ENCODE data around the gene FSTL1.

Gene FSTL1

DNA sequence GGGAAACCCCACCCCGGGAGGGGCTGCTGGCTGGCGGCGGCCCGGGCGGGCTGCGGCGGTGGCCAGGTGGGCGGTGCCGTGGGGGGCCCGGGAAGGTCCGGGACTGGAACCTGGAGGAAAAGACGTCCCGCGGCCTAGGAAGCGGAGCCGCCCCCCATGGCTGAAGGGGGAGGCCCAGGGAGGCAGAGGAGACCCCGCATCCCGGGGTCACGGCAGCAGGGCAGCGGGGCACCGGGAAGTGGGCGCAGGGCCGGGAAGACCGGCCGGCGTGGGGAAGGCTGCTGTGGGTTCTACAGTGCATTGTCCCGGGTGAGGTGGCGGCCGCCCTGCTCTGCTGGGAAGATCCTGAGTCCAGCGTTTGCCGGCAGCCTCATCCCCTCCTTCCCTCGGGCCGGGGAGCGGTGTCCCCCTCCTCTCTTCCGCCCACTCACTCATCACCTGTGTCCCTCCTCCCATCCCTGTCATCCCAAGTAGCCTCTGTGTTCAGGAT lies 525 bp upstream of the FSTL1 start:
- TF ChIP-seq, protein P1, sequence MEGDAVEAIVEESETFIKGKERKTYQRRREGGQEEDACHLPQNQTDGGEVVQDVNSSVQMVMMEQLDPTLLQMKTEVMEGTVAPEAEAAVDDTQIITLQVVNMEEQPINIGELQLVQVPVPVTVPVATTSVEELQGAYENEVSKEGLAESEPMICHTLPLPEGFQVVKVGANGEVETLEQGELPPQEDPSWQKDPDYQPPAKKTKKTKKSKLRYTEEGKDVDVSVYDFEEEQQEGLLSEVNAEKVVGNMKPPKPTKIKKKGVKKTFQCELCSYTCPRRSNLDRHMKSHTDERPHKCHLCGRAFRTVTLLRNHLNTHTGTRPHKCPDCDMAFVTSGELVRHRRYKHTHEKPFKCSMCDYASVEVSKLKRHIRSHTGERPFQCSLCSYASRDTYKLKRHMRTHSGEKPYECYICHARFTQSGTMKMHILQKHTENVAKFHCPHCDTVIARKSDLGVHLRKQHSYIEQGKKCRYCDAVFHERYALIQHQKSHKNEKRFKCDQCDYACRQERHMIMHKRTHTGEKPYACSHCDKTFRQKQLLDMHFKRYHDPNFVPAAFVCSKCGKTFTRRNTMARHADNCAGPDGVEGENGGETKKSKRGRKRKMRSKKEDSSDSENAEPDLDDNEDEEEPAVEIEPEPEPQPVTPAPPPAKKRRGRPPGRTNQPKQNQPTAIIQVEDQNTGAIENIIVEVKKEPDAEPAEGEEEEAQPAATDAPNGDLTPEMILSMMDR (IDR thresholded peaks at IDR 0.05; ENCODE audit: control extremely low read depth, extremely low read depth, low read depth, missing control alignments): no peak
- POLR2A ChIA-PET: no interaction called here
- no peak for DNase-seq (ENCODE audit: extremely low spot score)
- CTCF ChIA-PET: no interaction called here

DNA sequence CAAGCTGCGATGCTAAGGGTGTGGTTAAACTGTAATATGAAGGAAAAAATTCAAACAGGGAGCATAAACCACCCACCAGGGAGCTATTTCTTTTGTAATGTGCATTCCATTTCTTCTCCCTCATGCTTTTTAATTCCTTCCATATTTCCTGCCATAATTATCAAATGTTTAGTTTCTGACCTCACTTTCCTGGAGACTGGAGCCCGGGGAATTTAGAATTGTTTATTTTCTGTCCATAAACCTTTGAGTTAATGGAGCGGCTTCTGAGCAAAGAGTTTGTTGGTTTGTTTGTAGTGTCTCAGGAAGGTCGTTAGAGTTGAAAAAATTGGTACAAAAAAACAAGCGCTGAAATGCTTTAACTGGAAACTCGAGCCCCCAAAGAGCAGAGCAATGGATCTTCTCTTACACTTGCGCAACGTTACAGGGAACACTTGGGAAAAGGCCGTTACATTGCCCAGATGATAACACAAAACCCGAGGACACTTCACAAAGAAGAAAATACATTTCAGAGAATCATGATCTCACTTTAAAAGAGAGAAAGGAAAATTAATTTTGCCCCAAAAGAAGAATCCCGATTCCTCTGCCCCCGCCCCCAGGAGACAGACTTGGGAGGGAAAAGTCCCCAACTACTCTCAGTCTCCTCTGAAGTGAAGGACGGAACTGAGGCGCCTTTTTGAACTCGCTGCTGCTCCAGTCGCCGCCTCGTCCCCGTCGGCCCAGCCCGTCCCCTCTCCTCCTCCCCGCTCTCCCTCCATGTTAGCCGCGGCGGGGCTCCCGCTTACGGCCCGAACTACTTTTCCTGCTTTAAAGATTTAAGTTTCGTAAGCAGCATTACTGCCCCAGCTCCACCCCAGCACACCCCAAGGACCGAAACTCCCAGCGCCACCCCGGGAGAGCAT lies 842 bp downstream of the FSTL1 start:
- no peak for DNase-seq (ENCODE audit: extremely low spot score)
- TF ChIP-seq, protein P1 (IDR thresholded peaks at IDR 0.05; ENCODE audit: control extremely low read depth, extremely low read depth, low read depth, missing control alignments): no peak
- CTCF ChIA-PET: interaction anchor here (1.2 kb wide), 2 partner anchors 8 to 13 kb away, joined by 3 read pairs; no protein-coding TSS in a partner anchor
- POLR2A ChIA-PET: no interaction called here

DNA sequence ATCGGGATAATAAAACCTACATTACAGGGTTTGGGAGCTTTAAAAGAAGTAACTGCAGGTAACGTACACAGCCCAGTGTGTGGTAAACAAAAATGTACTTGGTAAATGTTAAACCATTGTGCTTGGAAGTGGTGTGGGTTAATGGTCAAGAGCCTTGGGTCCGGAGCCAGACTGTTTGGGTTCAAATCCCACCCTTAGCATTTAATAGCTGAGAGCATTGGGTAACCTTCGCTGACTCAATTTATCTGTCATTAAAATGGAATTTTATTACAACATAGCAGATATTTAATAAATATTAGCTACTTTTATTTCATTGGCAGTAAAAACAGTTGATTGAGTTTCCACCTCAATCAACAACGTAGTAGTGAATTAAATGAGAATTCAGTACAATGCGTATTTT lies 1.5 kb downstream of the FSTL1 start:
- TF ChIP-seq, protein P1 (IDR thresholded peaks at IDR 0.05; ENCODE audit: control extremely low read depth, extremely low read depth, low read depth, missing control alignments): no peak
- CTCF ChIA-PET: interaction anchor here (1.2 kb wide), 2 partner anchors 9 to 14 kb away, joined by 3 read pairs; no protein-coding TSS in a partner anchor
- POLR2A ChIA-PET: no interaction called here
- DNase-seq (ENCODE audit: extremely low spot score): no peak

DNA sequence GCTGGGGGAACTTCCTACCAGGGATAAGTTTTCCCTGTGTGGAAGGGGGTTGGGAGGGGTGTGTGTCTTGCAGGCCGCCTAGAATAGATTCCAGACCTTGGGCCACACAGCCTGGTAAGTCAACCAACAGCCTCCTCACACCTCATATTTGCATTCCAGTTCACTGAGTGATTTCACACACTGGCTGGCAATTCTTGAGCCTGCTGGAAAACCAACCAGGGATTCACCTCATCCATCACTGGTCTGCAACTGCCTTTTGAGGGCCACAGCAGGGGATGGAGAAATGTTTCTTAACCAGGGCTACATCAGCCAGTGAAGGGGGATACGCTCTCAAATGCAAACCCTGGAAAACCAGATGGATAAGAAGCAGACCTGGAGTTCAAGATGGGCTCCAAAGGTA lies 2.0 kb downstream of the FSTL1 start:
- POLR2A ChIA-PET: no interaction called here
- CTCF ChIA-PET: interaction anchor here (1.2 kb wide), 2 partner anchors 10 to 14 kb away, joined by 3 read pairs; no protein-coding TSS in a partner anchor
- no peak for DNase-seq (ENCODE audit: extremely low spot score)
- TF ChIP-seq, protein P1 (IDR thresholded peaks at IDR 0.05; ENCODE audit: control extremely low read depth, extremely low read depth, low read depth, missing control alignments): no peak

DNA sequence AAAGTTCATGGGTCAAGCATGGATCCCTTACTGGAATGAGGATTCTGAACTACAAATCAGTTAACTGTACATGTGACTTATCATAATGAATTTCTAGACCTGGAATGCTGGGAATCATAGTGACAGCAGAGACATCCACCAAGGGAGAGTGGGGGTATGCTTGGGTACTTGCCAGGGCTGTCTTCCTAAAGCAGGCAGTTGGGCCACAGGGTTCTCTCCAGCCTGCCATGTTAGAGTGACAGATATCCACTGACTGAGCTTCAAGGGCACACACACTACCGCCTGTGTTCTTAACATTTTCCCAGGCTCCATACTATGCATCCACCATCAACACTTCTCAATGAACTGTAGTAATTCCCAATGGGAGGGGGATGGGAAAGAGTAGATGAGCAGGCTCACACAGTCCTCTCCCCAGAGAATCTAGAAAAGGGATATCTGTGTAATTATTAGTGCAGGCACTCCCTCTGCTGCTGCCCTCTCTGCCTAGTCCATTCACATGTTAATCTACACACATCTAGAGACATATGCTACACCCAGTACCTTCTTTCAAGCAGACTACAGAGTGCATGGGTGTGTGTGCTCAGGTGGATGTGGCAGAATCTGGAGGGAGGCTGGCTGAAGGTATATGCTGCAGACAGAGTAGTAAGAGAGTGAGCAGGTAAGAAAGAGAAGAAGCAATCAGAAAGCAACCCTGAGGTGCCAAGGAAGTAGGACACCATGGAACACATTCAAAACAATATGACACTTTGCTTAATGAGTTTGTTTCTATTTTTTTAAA lies 3.7 kb downstream of the FSTL1 start:
- TF ChIP-seq, protein P1 (IDR thresholded peaks at IDR 0.05; ENCODE audit: control extremely low read depth, extremely low read depth, low read depth, missing control alignments): no peak
- no peak for DNase-seq (ENCODE audit: extremely low spot score)
- ChIA-PET CTCF (interaction anchor here (1.4 to 1.7 kb wide), 2 partner anchors 15 to 30 kb away, joined by 5 read pairs; no protein-coding TSS in a partner anchor), POLR2A (no interaction called here)

DNA sequence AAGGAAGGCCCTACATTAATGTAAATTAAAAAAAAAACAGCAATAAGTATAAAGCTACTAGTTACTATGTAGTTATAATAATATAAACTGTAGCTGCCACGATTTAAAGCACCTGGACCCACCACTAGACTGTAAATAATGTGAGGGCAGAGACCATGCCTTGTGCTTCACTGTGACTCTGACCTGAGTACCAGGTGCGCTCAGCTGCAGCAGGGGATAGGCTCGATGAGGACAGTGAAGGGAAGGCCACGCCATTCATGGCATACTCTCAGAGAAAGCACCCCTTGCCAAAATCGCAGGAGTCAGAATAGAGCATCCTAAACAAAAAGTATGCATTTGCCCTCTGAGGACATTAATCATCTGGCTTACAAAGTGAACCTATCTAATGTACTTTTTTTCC lies 5.1 kb downstream of the FSTL1 start:
- POLR2A ChIA-PET: no interaction called here
- TF ChIP-seq, protein P1 (IDR thresholded peaks at IDR 0.05; ENCODE audit: control extremely low read depth, extremely low read depth, low read depth, missing control alignments): no peak
- CTCF ChIA-PET: interaction anchor here (1.3 to 1.7 kb wide), 4 partner anchors 8 to 28 kb away, joined by 4 to 5 read pairs (median 4); no protein-coding TSS in a partner anchor
- no peak for DNase-seq (ENCODE audit: extremely low spot score)
